T47D (cell line): ENCODE results near the gene FAM20C.
"Not testable (repeated sequence)": the region's sequence is repeated elsewhere in the genome, so short reads cannot be mapped to it uniquely, and the experiment has no call there.

Source experiments
- DNase-seq, 2 experiments: peaks; one replicate each; pipeline versions ENCODE4 v3.0.0 to v3.0.0-alpha.2; 2011 to 2012; ENCODE audit warnings: low read depth in 1 of 2, low spot score in 1 of 2
- JUND ChIP-seq: IDR thresholded peaks from 2 replicates; pipeline ENCODE4 v1.6.1; 2012; ENCODE audit warnings: low read depth
- in situ Hi-C: cut with HindIII; loops from 2 replicates; pipeline ENCODE4 v1.10.0; 2016; ENCODE audit warnings: low sequenced_read_pairs, low pct_unique_long_range_greater_than_20kb

The FAM20C gene

DNA sequence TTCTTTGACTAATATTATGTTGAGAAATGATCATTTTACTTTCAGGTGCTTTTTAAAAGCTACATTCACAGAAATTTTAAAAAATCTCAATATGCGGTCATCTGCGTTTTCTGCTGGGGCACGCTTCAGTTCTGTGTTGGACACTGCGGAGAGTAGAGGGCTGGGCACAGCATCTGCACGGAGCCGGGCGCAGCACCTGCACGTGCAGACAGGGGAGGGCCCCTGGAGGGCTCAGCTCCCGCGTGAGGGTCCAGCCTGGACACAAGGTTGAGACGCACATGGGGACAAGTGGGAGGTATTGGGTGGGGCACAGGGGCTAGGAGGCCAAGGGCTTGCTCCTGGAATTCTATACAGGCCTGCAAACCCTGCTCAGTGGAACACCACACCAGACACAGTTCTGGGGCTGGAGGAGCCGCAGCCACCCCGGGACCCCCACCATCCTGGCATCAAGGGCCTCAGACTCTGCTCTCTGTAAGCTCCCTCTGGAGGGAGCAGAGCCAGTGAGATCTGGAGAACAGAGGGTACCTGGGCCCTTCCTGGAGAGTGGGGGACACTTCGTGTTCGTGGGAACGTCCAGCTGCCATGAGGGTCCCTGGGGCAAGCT lies 20.4 kb upstream of the FAM20C start:
- no peak for DNase-seq
- in situ Hi-C loops: no loop called here
- TF ChIP-seq JUND: no peak

DNA sequence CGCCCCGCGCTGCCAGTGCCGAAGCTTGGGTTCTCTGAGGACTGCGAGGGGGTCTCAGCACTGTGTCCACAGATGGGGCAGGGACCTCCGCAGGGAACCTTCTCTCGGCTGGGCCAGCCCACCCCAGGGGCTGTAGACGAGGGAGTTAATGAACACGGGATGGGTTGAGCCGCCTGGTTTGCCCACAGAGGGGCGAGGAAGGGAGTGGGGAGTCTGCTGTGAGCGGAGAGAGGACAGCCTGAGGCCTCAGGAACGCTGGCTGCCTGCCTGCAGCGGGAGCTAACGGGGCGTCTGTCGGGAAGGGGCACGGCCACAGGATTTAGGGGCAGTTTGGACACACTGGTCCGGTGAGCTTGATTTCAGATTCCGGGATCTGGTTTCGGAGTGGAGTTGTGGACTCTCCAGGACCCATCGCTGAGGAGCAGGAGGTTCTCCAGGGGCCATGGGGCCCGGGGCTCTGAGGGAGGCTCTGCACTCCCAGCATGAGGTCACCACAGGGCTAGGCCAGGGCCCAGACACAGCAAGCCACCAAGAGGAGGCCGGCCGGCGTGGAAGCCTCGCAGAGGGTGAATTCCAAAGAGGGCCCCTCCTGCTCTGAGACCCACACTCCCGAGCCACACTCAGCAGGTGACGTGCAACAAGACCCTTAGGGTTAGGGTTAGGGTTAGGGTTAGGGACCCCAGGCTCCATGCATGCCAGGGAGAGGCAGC lies 19.0 kb upstream of the FAM20C start:
- no peak for DNase-seq
- TF ChIP-seq JUND: no peak
- in situ Hi-C loops: no loop called here

DNA sequence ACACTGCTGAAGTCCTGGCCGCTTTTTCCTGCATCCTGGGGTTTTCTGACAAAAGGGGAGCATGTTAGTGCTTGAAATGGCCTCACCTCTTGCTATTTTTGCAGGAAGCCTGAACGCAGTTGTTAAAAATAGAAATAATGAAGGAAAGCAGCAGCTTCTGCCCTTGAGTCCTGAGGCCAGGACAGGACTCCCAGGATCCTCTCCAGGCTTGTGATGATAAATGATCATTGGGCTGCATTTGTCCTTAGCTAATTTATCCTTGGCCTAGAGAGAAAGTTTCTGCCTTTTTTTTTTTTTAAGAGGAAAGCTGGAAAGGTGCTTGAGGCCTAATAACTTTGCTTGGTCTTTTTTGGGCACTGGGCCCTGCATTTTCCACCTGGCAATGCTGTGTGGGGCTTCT lies 17.7 kb upstream of the FAM20C start:
- in situ Hi-C loops: no loop called here
- no peak for DNase-seq

DNA sequence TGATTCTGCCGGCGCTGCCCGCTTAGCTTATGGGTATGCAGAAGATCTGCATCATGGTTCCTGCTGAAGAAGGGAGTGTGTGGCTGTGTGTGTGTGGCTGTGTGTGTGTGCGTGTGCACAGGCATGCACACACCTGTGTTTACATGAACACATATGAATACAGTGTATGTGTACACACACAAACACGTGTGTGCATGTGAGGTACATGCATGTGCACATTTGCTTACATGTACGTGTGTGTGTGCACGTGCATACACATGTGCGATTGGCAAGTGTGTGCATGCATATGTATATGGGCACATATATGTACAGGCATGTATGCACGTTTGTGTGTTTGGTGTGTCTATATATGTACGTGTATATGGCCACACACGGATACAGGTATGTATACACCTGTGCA lies 16.4 kb upstream of the FAM20C start:
- in situ Hi-C loops: no loop called here
- no peak for TF ChIP-seq JUND
- DNase-seq: no peak

More for the DNA sequence above, 17.7 kb upstream of the FAM20C start:
- TF ChIP-seq JUND: no peak

DNA sequence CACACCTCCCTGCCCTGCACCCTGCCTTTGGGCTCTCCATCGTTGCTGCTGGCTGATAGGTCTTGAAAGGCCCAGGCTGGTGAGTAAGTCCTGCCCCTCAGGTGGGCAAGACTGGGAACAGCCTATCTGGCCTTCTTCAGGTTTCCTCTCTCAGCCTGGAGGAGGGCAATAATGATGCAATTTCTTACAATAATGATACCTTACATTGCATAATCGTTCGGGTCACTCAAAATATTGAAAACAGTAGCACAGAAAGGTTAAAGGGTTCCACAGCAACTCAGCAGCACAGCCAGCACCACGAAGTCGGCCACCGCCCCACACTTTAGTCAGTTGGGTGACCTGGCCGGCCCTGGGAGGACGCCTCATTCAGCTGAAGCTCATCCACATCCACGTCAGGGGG lies 16.0 kb upstream of the FAM20C start:
- no peak for DNase-seq
- no peak for TF ChIP-seq JUND
- in situ Hi-C loops: no loop called here

DNA sequence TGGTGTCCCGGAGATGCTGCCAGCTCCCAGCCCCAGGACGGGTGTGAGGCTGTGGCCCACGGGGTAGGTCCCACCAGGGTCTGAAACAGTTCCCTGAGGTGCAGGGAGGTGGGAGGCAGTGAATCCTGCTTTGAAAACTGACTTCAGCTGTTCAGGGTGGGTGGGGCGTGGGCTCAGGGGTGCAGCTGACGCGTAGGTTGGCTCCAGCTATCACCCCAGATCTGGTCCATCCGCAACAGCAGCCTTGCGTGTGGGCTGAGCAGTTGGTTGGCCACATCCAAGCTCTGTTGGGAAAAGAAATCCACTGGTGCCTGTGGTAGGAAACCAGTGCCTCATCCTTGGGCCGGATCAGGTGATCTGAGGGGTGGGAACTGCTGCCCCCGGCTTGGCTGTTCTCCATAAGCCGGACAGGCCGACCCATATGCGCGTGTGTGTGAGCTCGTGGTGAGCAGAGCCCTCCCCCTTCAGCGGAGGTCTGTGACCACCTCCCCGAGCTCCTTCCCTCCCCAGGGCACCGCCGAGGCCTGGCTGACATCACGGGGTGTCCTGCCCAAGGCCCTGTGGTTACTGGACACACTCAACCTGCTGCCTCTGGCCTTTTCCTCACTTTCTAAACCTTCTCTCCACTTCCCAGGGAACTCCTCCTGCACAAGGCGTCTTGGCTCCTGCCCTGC lies 15.4 kb upstream of the FAM20C start:
- no peak for DNase-seq
- no peak for TF ChIP-seq JUND
- in situ Hi-C loops: no loop called here

DNA sequence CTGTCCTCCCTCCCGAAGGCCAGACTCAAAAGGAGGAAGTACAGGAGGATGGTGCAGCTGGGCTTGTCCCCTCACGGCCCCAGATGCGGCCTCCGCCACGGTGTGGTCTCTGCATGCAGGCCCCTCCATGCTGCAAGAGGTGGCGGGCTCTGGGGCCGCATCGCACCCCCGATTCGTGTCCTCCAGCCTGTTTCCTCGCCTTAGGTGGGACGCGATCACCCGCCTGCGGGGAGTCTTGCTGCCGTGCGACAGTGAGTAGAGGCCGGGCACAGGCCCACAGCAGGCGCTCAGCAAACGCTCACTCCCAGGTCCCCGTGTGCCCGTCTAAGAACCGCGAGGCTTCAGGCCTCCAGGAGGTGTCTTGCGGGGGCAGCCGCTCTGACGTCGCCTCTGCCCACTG lies 13.9 kb upstream of the FAM20C start:
- in situ Hi-C loops: no loop called here
- DNase-seq: no peak

DNA sequence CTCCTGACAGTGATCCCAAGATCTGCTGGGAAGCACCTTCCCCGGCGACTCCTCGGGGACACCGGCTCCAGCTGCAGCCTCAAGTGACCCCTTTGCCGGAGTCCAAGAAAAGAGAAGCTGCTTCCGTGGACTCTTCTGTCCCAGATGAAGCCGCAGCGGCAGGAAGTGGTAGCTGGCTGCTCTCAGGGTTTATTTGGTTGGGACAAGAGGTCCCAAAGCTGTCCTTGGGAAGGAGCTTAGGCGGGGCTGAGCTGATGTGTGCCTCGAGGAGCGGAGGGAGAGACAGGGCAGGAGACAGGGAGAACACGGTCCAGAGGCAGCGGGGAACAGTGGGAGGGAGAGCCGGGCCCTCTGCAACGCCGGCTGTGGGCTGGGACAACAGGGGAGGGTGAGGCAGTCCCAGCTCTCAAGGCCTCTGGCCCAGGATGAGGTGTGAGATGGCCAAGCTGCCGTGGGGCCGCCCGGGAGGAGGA lies 13.1 kb upstream of the FAM20C start:
- DNase-seq: no peak
- no peak for TF ChIP-seq JUND
- in situ Hi-C loops: no loop called here

More for the DNA sequence above, 13.9 kb upstream of the FAM20C start:
- TF ChIP-seq JUND: no peak

DNA sequence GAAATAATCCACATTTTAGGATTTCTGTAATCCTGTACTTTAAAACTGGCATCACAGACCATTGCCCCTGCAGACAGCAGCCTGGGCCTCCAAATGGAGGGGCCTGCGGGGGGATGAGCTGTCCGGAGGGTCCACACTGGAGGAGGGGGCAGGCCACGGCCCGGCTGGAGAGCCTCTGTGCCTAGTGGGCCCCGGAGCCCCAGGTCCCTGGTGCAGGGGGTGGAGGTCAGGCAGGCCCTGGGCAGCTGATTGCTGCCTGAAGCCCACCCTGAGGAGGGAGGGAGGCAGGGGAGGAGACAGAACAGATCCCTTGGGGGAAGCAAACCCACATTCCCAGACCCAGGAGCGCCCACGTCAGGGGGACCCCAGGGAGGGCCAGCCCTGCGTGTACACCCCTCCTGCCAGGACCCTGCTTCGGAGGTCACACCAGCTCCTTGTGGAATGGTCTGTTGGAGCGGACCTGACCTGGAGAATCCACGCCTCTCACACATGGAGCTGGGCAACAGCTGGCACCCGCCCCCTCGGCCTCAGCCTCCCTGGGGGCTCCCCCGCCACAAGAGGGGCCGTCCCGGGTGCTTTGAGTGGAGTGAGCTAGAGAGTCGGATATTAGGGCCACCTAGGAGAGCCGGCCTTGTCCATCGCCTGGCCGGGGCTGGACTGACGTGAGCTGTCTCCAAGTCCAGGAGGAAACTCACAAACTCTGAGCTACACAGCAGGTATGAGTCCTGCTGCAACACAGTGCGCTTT lies 12.2 kb upstream of the FAM20C start:
- DNase-seq: no peak
- in situ Hi-C loops: no loop called here
- no peak for TF ChIP-seq JUND

DNA sequence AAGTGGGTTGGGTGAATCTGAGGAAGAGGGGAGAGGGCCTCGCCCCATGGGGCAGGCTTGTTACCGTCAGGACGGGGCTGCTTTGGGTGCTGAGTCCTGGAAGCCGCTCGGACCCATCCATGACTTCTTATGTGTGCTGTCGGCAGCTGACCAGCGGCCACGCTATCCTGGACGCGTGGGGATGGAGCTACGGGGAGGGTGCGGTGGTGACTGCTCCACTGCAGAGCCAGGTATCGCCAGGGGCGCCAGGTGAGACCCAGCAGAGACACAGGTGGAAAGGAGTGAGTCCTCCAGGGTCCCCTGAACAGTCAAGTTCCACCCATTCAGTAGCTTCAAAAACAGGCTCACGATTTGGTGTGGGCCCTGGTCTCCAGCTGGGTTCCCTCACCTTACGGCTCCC lies 10.6 kb upstream of the FAM20C start:
- no peak for TF ChIP-seq JUND
- in situ Hi-C loops: no loop called here
- no peak for DNase-seq

DNA sequence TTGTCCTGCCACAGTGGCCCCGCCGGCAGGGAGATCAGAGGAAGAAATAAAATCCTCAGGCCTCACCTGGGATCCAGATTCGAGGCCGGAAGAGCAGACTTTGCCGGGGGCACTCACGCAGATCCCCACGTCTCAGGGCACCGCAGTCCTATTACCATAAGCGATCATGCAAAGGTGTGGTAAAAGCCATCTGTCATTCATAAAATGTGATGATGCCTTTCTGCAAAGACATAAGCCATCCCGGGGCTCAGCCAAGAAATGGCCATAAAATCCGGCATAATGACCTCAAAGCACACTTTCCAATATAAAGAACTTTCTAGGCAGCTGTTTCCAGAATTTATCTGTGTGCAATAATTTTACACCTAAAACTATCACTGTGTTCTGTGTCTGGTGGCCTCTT lies 9.9 kb upstream of the FAM20C start:
- DNase-seq, in situ Hi-C loops: not testable (repeated sequence)

DNA sequence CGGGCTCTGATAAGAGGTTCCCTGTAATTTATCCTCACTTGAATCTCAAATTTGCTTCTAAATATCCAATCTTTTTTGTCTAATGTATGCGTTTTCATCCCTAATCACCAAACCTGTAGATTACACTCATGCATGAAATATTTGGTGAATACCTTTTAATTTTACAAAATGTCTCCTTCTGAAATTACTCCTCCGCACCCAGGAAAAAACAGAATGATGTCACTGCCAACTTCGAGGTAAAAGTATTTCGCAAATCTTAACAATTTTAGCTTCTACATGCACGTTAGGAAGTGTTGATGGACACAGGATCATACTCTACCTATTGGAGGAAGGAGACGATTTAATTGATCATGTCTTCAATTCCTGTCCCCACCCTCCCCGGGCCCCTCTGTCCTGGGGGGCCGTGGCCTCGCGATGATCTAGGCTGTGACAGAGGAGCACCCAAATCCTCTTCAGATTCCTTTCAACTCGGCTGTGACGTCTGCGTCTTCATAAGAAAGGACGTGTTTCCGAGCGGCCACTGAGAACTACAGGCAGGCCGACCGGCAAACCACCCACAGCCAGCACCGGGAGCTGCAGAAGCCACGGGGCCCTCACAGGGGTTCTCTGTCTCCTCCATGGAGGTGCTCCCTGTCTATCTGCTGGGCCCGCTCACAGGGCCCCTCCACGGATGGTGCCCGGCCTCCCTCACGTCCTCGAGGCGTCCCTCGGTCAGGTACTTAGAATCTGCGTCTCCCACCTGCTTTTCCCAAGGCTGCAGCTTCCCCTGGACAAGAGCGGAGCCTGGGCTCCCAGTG lies 8.7 kb upstream of the FAM20C start:
- TF ChIP-seq JUND: no peak
- in situ Hi-C loops: no loop called here
- no peak for DNase-seq
